Amygdala (tissue), 56 donors: ENCODE data around the gene PPP1R14D.

Experiments used
- DNase-seq, 56 donors: peaks; one replicate each; lab custom pipeline; 2025; lab: John Stamatoyannopoulos, UW

The PPP1R14D gene

DNA sequence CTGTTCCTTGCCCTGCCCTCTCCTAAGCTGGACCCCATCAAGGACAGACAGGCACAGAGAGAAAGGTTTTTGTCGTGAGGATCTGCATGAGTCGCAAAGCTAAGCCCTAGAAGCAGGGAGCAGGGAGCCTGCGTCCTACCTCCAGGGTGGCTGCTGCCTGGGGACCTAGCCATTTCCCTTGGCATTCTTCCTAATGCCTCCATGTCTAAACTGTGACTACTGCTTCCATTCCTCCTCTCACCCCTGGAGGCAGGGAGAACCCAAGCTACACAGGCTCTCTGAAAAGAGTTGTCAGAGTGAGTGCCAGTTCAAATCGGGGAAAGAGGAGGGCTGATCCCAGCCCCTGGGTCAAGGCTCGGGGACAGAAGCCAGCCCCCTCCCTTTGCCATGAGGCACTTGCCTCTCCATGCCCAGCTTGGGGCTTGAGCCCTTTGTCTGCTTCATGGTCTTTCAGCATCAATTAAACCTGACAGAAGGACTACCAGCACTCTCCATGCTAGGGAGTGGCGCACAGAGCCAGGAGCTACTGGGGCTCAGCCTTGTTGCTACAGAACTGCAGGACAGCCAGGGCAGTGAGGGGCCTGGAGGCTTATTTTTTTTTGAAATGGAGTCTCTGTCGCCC, 62.2 kb downstream of the PPP1R14D start:
- DNase-seq: peak in 1 of 56 donors; percentile 6
